ENCODE results near the gene OSBPL8.

The OSBPL8 gene

GRCh38 chr12:76559400-76560085 is at the start of gene OSBPL8:
OSBPL8 (minus strand) TSS chr12:76559771; CDS start chr12:76487551, 72,220 bp downstream.
- peak; percentile 93 to 96 for DNase-seq (ENCODE audit: low read depth in 1 of 2, low spot score in 1 of 2)

- DNase-seq (ENCODE audit: low read depth in 1 of 2, low spot score in 1 of 2): no peak
Measured at GRCh38 chr12:76608070-76608469, 48.5 kb upstream of the OSBPL8 start.

- no peak for DNase-seq (ENCODE audit: low read depth in 1 of 2, low spot score in 1 of 2)
Measured at GRCh38 chr12:76595056-76595455, 35.5 kb upstream of the OSBPL8 start.

GRCh38 chr12:76591476-76591875 is 31.9 kb upstream of the OSBPL8 start:
- DNase-seq (ENCODE audit: low read depth in 1 of 2, low spot score in 1 of 2): no peak

GRCh38 chr12:76590131-76590530 is 30.6 kb upstream of the OSBPL8 start:
- no peak for DNase-seq (ENCODE audit: low read depth in 1 of 2, low spot score in 1 of 2)

- DNase-seq (ENCODE audit: low read depth in 1 of 2, low spot score in 1 of 2): no peak
Measured at GRCh38 chr12:76588881-76589565, 29.5 kb upstream of the OSBPL8 start.

- no peak for DNase-seq (ENCODE audit: low read depth in 1 of 2, low spot score in 1 of 2)
Measured at GRCh38 chr12:76587428-76588178, 28.0 kb upstream of the OSBPL8 start.

GRCh38 chr12:76586764-76587395 is 27.3 kb upstream of the OSBPL8 start:
- no peak for DNase-seq (ENCODE audit: low read depth in 1 of 2, low spot score in 1 of 2)

GRCh38 chr12:76583301-76583700 is 23.7 kb upstream of the OSBPL8 start:
- DNase-seq (ENCODE audit: low read depth in 1 of 2, low spot score in 1 of 2): no peak

GRCh38 chr12:76573840-76574373 is 14.3 kb upstream of the OSBPL8 start:
- DNase-seq (ENCODE audit: low read depth in 1 of 2, low spot score in 1 of 2): no peak

- no peak for DNase-seq (ENCODE audit: low read depth in 1 of 2, low spot score in 1 of 2)
Measured at GRCh38 chr12:76571256-76571655, 11.7 kb upstream of the OSBPL8 start.

GRCh38 chr12:76569685-76570604 is 10.4 kb upstream of the OSBPL8 start:
- DNase-seq (ENCODE audit: low read depth in 1 of 2, low spot score in 1 of 2): no peak

GRCh38 chr12:76568888-76569551 is 9.4 kb upstream of the OSBPL8 start:
- no peak for DNase-seq (ENCODE audit: low read depth in 1 of 2, low spot score in 1 of 2)

- no peak for DNase-seq (ENCODE audit: low read depth in 1 of 2, low spot score in 1 of 2)
Measured at GRCh38 chr12:76568130-76568529, 8.6 kb upstream of the OSBPL8 start.

GRCh38 chr12:76563061-76563460 is 3.5 kb upstream of the OSBPL8 start:
- no peak for DNase-seq (ENCODE audit: low read depth in 1 of 2, low spot score in 1 of 2)

- DNase-seq (ENCODE audit: low read depth in 1 of 2, low spot score in 1 of 2): no peak
Measured at GRCh38 chr12:76562130-76562529, 2.6 kb upstream of the OSBPL8 start.

GRCh38 chr12:76560086-76560491 is 518 bp upstream of the OSBPL8 start:
- no peak for DNase-seq (ENCODE audit: low read depth in 1 of 2, low spot score in 1 of 2)

GRCh38 chr12:76558684-76559399 is 729 bp downstream of the OSBPL8 start:
- peak; percentile 63 to 70 for DNase-seq (ENCODE audit: low read depth in 1 of 2, low spot score in 1 of 2)

GRCh38 chr12:76556368-76556767 is 3.2 kb downstream of the OSBPL8 start:
- DNase-seq (ENCODE audit: low read depth in 1 of 2, low spot score in 1 of 2): no peak
